ENCODE data around the gene DEDD. TPM values are rescaled to one million over a fixed set of nuclear protein-coding genes. Genes with fewer than 3 reads are reported as not detected.

Gene DEDD
- polyA plus RNA-seq, 1 of the 3 experiments (the other 2 are of a cell fraction), result 45.0 TPM

DNA sequence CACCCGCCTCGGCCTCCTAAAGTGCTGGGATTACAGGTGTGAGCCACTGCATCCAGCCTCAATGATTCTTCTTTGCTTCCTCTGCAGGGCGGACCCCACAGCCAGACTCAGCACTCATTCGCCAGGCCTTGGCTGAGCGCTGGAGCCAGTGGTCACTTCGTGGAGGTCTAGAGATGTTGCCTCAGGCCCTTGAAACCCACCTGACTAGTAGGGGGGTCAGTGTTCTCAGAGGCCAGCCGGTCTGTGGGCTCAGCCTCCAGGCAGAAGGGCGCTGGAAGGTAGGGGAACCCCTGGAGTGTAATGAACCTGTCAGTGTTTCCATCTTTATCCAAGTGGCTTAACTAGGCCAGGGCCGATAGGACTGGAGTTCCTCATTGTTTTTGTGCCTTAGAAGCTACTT is 36.4 kb upstream of the DEDD start:
- ChIA-PET POLR2A (no interaction called here), CTCF (interaction anchor here (1.4 to 1.5 kb wide), 2 partner anchors 10 to 23 kb away, joined by 3 to 4 read pairs; no protein-coding TSS in a partner anchor)
- no peak overlapping the region for H3K4me2 ChIP-seq
- peaks cover 14% of the 10 kb centered on the region for H3F3A ChIP-seq (replicated peaks; ENCODE audit: insufficient read depth)
- peaks cover 5% of the 10 kb centered on the region; the same call in 1 of the 2 replicates for H3K79me2 ChIP-seq (ENCODE audit: insufficient read depth)
- H3K4me1 ChIP-seq (ENCODE audit: control insufficient read depth in 1 of 2, insufficient read depth in 2 of 2, low read depth in 1 of 2, low read length in 1 of 2), result peaks cover 0 to 20% of the 10 kb centered on the region in 2 experiments; a peak in 1 of 4 replicates
- H3K36me3 ChIP-seq (replicated peaks in 1 of 2; ENCODE audit: control insufficient read depth in 1 of 2, insufficient read depth in 2 of 2, low read length in 1 of 2), result peaks cover 37 to 59% of the 10 kb centered on the region in 2 experiments
- no peak overlapping the region for H2AFZ ChIP-seq (ENCODE audit: low read depth)
- H3K4me3 ChIP-seq (ENCODE audit: low read depth in 2 of 2, low read length in 1 of 2), result no peak overlapping the region
- no peak for DNase-seq
- H3K27ac ChIP-seq (ENCODE audit: low read depth in 2 of 2, low read length in 1 of 2), result no peak overlapping the region
- no peaks in the 10 kb centered on the region for H4K20me1 ChIP-seq (ENCODE audit: insufficient read depth)
- TF ChIP-seq RAD21 (IDR thresholded peaks at IDR 0.05; ENCODE audit: low read length) (no peak), POLR2AphosphoS5 (IDR thresholded peaks at IDR 0.05; ENCODE audit: low read depth, low read length) (no peak), NFIC (IDR thresholded peaks at IDR 0.05; ENCODE audit: borderline replicate concordance) (no peak), EP300 (IDR thresholded peaks at IDR 0.05; ENCODE audit: borderline replicate concordance in 1 of 2, low read depth in 1 of 2, low read length in 1 of 2) (no peak), GABPA (IDR thresholded peaks at IDR 0.05; ENCODE audit: low read depth) (no peak)
- TF ChIP-seq, protein P1, sequence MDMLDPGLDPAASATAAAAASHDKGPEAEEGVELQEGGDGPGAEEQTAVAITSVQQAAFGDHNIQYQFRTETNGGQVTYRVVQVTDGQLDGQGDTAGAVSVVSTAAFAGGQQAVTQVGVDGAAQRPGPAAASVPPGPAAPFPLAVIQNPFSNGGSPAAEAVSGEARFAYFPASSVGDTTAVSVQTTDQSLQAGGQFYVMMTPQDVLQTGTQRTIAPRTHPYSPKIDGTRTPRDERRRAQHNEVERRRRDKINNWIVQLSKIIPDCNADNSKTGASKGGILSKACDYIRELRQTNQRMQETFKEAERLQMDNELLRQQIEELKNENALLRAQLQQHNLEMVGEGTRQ (IDR thresholded peaks at IDR 0.05; ENCODE audit: borderline replicate concordance, low read depth, low read length), result no peak
- TF ChIP-seq, protein P2, sequence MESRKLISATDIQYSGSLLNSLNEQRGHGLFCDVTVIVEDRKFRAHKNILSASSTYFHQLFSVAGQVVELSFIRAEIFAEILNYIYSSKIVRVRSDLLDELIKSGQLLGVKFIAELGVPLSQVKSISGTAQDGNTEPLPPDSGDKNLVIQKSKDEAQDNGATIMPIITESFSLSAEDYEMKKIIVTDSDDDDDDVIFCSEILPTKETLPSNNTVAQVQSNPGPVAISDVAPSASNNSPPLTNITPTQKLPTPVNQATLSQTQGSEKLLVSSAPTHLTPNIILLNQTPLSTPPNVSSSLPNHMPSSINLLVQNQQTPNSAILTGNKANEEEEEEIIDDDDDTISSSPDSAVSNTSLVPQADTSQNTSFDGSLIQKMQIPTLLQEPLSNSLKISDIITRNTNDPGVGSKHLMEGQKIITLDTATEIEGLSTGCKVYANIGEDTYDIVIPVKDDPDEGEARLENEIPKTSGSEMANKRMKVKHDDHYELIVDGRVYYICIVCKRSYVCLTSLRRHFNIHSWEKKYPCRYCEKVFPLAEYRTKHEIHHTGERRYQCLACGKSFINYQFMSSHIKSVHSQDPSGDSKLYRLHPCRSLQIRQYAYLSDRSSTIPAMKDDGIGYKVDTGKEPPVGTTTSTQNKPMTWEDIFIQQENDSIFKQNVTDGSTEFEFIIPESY (IDR thresholded peaks at IDR 0.05; ENCODE audit: borderline replicate concordance, low read depth), result no peak
- TF ChIP-seq, protein P3, sequence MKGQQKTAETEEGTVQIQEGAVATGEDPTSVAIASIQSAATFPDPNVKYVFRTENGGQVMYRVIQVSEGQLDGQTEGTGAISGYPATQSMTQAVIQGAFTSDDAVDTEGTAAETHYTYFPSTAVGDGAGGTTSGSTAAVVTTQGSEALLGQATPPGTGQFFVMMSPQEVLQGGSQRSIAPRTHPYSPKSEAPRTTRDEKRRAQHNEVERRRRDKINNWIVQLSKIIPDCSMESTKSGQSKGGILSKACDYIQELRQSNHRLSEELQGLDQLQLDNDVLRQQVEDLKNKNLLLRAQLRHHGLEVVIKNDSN (IDR thresholded peaks at IDR 0.05; ENCODE audit: borderline replicate concordance, low read depth), result no peak
- H3K9me2 ChIP-seq, result no peaks in the 10 kb centered on the region
- H3K9me3 ChIP-seq, result no peaks in the 10 kb centered on the region
- WGBS (ENCODE audit: low lambda C conversion rate), result 92% methylated on average over 9 of the region's 9 CpGs
- H3K27me3 ChIP-seq (ENCODE audit: insufficient read depth), result no peaks in the 10 kb centered on the region
- no peak overlapping the region for H3K9ac ChIP-seq

DNA sequence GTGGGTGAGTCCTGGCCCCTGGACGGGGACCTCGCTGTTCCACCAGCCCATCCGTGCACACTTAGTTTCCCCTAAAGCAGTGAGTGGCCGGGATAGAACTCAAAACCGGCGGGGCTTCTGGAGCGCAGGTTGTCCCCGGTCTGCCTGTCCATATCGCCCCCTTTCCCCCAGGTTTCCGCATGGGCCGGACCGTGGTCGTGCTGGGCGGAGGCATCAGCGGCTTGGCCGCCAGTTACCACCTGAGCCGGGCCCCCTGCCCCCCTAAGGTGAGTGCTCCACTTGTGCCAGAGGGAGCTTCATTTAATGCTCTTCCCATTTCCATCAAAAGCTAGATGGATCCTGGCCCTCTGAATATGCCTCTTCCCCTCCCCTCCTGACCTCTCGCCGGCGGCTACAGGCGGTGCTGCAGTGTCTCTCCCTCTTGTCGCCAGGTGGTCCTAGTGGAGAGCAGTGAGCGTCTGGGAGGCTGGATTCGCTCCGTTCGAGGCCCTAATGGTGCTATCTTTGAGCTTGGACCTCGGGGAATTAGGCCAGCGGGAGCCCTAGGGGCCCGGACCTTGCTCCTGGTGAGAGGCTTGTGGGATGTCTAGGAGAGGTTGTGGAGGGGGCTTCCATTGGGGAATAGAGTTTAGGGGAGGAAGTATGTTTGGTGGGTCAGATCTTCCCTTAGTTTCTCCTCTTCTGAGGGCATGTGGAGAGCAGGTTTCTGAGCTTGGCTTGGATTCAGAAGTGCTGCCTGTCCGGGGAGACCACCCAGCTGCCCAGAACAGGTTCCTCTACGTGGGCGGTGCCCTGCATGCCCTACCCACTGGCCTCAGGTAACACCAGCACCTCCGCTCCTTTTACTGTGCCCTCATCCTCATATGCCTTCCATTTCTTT is 34.4 kb upstream of the DEDD start:
- Histone ChIP-seq H3K27me3 (ENCODE audit: insufficient read depth) (no peaks in the 10 kb centered on the region), H3F3A (replicated peaks; ENCODE audit: insufficient read depth) (peaks cover 14% of the 10 kb centered on the region), H3K9ac (peak overlapping the region; percentile 76), H3K36me3 (replicated peaks in 1 of 2; ENCODE audit: control insufficient read depth in 1 of 2, insufficient read depth in 2 of 2, low read length in 1 of 2) (peaks cover 21 to 59% of the 10 kb centered on the region in 2 experiments), H3K4me3 (ENCODE audit: low read depth in 2 of 2, low read length in 1 of 2) (peak overlapping the region; percentile 80 to 90), H3K9me2 (no peaks in the 10 kb centered on the region), H3K27ac (ENCODE audit: low read depth in 2 of 2, low read length in 1 of 2) (peak overlapping the region; percentile 86 to 88), H3K9me3 (no peaks in the 10 kb centered on the region), H3K79me2 (ENCODE audit: insufficient read depth) (peaks cover 5% of the 10 kb centered on the region; the same call in 1 of the 2 replicates), H3K4me2 (peak overlapping the region; percentile 98), H4K20me1 (ENCODE audit: insufficient read depth) (no peaks in the 10 kb centered on the region), H2AFZ (ENCODE audit: low read depth) (peak overlapping the region; percentile 71), H3K4me1 (ENCODE audit: control insufficient read depth in 1 of 2, insufficient read depth in 2 of 2, low read depth in 1 of 2, low read length in 1 of 2) (peaks cover 0 to 20% of the 10 kb centered on the region in 2 experiments; a peak in 1 of 4 replicates)
- 14% methylated on average over 32 of the region's 33 CpGs for WGBS (ENCODE audit: low lambda C conversion rate)
- ChIA-PET POLR2A (interaction anchor here (1.0 to 1.4 kb wide), 4 partner anchors 10 to 122 kb away, joined by 3 to 11 read pairs (median 5); partner anchors contain the start of genes B4GALT3 and USF1), CTCF (interaction anchor here (0.7 to 2.9 kb wide), 16 partner anchors 8 to 915 kb away, joined by 3 to 29 read pairs (median 6); partner anchors contain the start of genes ADAMTS4, B4GALT3, KLHDC9 and NDUFS2)
- no peak for TF ChIP-seq EP300 (IDR thresholded peaks at IDR 0.05; ENCODE audit: borderline replicate concordance in 1 of 2, low read depth in 1 of 2, low read length in 1 of 2)
- TF ChIP-seq, protein P2 (IDR thresholded peaks at IDR 0.05; ENCODE audit: borderline replicate concordance, low read depth), result no peak
- no peak for TF ChIP-seq NRF1 (IDR thresholded peaks at IDR 0.05; ENCODE audit: low read depth, low read length)
- no peak for TF ChIP-seq FOXJ3 (CRISPR knock-in tag; IDR thresholded peaks at IDR 0.05)
- TF ChIP-seq, protein P4, sequence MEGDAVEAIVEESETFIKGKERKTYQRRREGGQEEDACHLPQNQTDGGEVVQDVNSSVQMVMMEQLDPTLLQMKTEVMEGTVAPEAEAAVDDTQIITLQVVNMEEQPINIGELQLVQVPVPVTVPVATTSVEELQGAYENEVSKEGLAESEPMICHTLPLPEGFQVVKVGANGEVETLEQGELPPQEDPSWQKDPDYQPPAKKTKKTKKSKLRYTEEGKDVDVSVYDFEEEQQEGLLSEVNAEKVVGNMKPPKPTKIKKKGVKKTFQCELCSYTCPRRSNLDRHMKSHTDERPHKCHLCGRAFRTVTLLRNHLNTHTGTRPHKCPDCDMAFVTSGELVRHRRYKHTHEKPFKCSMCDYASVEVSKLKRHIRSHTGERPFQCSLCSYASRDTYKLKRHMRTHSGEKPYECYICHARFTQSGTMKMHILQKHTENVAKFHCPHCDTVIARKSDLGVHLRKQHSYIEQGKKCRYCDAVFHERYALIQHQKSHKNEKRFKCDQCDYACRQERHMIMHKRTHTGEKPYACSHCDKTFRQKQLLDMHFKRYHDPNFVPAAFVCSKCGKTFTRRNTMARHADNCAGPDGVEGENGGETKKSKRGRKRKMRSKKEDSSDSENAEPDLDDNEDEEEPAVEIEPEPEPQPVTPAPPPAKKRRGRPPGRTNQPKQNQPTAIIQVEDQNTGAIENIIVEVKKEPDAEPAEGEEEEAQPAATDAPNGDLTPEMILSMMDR (IDR thresholded peaks at IDR 0.05), result no peak
- TF ChIP-seq, protein P1 (IDR thresholded peaks at IDR 0.05; ENCODE audit: borderline replicate concordance, low read depth, low read length), result no peak
- no peak for TF ChIP-seq RAD21 (IDR thresholded peaks at IDR 0.05; ENCODE audit: low read length)
- no peak for TF ChIP-seq TAF1 (IDR thresholded peaks at IDR 0.05; ENCODE audit: borderline replicate concordance, low read depth, low read length)
- no peak for TF ChIP-seq YY1 (IDR thresholded peaks at IDR 0.05; ENCODE audit: low read depth)
- no peak for TF ChIP-seq TCF12 (IDR thresholded peaks at IDR 0.05)
- TF ChIP-seq JUND (IDR thresholded peaks at IDR 0.05), result no peak
- DNase-seq, result peak; percentile 61
